HEK293 (cell line): Measurements from ENCODE around the gene CLIC3.

ENCODE experiments used
- CTCF ChIA-PET: fragments of 350-600 bp; formaldehyde crosslinking; extraction: SDS; loops from one replicate; lab custom pipeline; 2021; ENCODE audit warnings: antibody characterized with exemption; lab: Yijun Ruan, JAX
- POLR2A ChIA-PET: fragments of 300-600 bp; formaldehyde crosslinking; extraction: SDS; loops from one replicate; lab custom pipeline; 2020; ENCODE audit warnings: antibody characterized with exemption, inconsistent platforms; lab: Yijun Ruan, JAX
- H3K27ac ChIP-seq: fragments of 200-500 bp; sonication (Bioruptor generic); 2 replicates; pipeline ENCODE4 v1.5.1; 2014; ENCODE audit warnings: low read depth, low read length, control low read depth, inconsistent platforms; ENCODE audit errors: extremely low read depth
- H3K36me3 ChIP-seq, 2 experiments: fragments of 200-500 bp in 1 of 2; sonication (Bioruptor generic) in 1 of 2; 1 replicate in 1 of 2; 2 replicates in 1 of 2; pipeline ENCODE4 v1.5.1; 2014 to 2017; ENCODE audit warnings: inconsistent platforms in 2 of 2, low read length in 2 of 2; ENCODE audit not compliant: control insufficient read depth in 2 of 2, insufficient read depth in 1 of 2
- H3K4me1 ChIP-seq: fragments of 200-500 bp; sonication (Bioruptor generic); 2 replicates; pipeline ENCODE4 v1.5.1; 2014; ENCODE audit warnings: mild to moderate bottlenecking, low read length, inconsistent platforms; ENCODE audit not compliant: control insufficient read depth, insufficient read depth
- H3K4me3 ChIP-seq: 2 replicates; pipeline ENCODE4 v1.5.1; 2011; ENCODE audit warnings: low read depth, mild to moderate bottlenecking, control low read depth, low read length, moderate library complexity
- H3K9me3 ChIP-seq: fragments of 200-500 bp; sonication (Bioruptor generic); 2 replicates; pipeline ENCODE4 v1.5.1; 2014; ENCODE audit warnings: low read depth, low read length, inconsistent platforms; ENCODE audit not compliant: control insufficient read depth, insufficient read depth
- BCL11A ChIP-seq: fragments of 450-650 bp; formaldehyde crosslinking; IDR thresholded peaks from 2 replicates; pipeline ENCODE4 v1.5.1; 2016; ENCODE audit warnings: low read depth, missing biosample characterization, missing genetic modification characterization
- FEZF1 ChIP-seq: fragments of 450-650 bp; formaldehyde crosslinking; IDR thresholded peaks from 2 replicates; pipeline ENCODE4 v1.5.1; 2016; ENCODE audit warnings: missing biosample characterization, missing genetic modification characterization
- GLIS1 ChIP-seq: fragments of 450-650 bp; formaldehyde crosslinking; IDR thresholded peaks from 2 replicates; pipeline ENCODE4 v1.5.1; 2016; ENCODE audit warnings: missing biosample characterization, missing genetic modification characterization
- GLIS2 ChIP-seq: fragments of 450-650 bp; formaldehyde crosslinking; IDR thresholded peaks from 2 replicates; pipeline ENCODE4 v1.5.1; 2016; ENCODE audit warnings: missing biosample characterization, missing genetic modification characterization
- HOXA7 ChIP-seq: sonication (generic); formaldehyde crosslinking; IDR thresholded peaks from 2 replicates; pipeline ENCODE4 v1.8.1; 2022; ENCODE audit warnings: missing genetic modification reagents, borderline replicate concordance
- KLF7 ChIP-seq: fragments of 450-650 bp; formaldehyde crosslinking; IDR thresholded peaks from 2 replicates; pipeline ENCODE4 v1.5.1; 2016; ENCODE audit warnings: missing biosample characterization, missing genetic modification characterization, borderline replicate concordance
- SP2 ChIP-seq: fragments of 450-650 bp; formaldehyde crosslinking; IDR thresholded peaks from 2 replicates; pipeline ENCODE4 v1.5.1; 2016; ENCODE audit warnings: missing biosample characterization, missing genetic modification characterization
- WT1 ChIP-seq: fragments of 450-650 bp; formaldehyde crosslinking; IDR thresholded peaks from 2 replicates; pipeline ENCODE4 v1.5.1; 2016; ENCODE audit warnings: missing biosample characterization, missing genetic modification characterization
- ZBTB21 ChIP-seq: fragments of 450-650 bp; formaldehyde crosslinking; IDR thresholded peaks from 2 replicates; pipeline ENCODE4 v1.5.1; 2017; ENCODE audit warnings: missing biosample characterization, missing genetic modification characterization
- ZNF239 ChIP-seq: fragments of 450-650 bp; formaldehyde crosslinking; IDR thresholded peaks from 2 replicates; pipeline ENCODE4 v1.5.1; 2016; ENCODE audit warnings: missing biosample characterization, missing genetic modification characterization
- ZNF341 ChIP-seq: fragments of 450-650 bp; formaldehyde crosslinking; IDR thresholded peaks from 2 replicates; pipeline ENCODE4; 2016; ENCODE audit warnings: low read depth, missing biosample characterization, missing genetic modification characterization
- ZNF423 ChIP-seq: fragments of 450-650 bp; formaldehyde crosslinking; IDR thresholded peaks from 2 replicates; pipeline ENCODE4 v1.5.1; 2016; ENCODE audit warnings: missing biosample characterization, missing genetic modification characterization
- ZNF600 ChIP-seq: fragments of 450-650 bp; formaldehyde crosslinking; IDR thresholded peaks from 2 replicates; pipeline ENCODE4 v1.5.1; 2016; ENCODE audit warnings: missing biosample characterization, missing genetic modification characterization
- ZNF677 ChIP-seq: fragments of 450-650 bp; IDR thresholded peaks from 2 replicates; pipeline ENCODE4 v1.5.0; 2018; ENCODE audit warnings: missing biosample characterization, mild to moderate bottlenecking, missing genetic modification characterization, moderate library complexity
- ZNF707 ChIP-seq: fragments of 450-650 bp; formaldehyde crosslinking; IDR thresholded peaks from 2 replicates; pipeline ENCODE4 v1.5.1; 2016; ENCODE audit warnings: missing biosample characterization, missing genetic modification characterization
- ZNF843 ChIP-seq: fragments of 450-650 bp; formaldehyde crosslinking; IDR thresholded peaks from 2 replicates; pipeline ENCODE4 v1.5.1; 2016; ENCODE audit warnings: missing biosample characterization, missing genetic modification characterization
- TF ChIP-seq, protein P1 (sequence below): fragments of 450-650 bp; formaldehyde crosslinking; IDR thresholded peaks from 2 replicates; pipeline ENCODE4 v1.5.1; 2016; ENCODE audit warnings: missing biosample characterization, missing genetic modification characterization
- TF ChIP-seq, protein P2 (sequence below): fragments of 450-650 bp; formaldehyde crosslinking; IDR thresholded peaks from 2 replicates; pipeline ENCODE4 v1.5.1; 2016; ENCODE audit warnings: missing biosample characterization, missing genetic modification characterization
- TF ChIP-seq, protein P3 (sequence below): fragments of 450-650 bp; formaldehyde crosslinking; IDR thresholded peaks from 2 replicates; pipeline ENCODE4 v1.5.1; 2016; ENCODE audit warnings: missing biosample characterization, missing genetic modification characterization

Gene CLIC3

DNA sequence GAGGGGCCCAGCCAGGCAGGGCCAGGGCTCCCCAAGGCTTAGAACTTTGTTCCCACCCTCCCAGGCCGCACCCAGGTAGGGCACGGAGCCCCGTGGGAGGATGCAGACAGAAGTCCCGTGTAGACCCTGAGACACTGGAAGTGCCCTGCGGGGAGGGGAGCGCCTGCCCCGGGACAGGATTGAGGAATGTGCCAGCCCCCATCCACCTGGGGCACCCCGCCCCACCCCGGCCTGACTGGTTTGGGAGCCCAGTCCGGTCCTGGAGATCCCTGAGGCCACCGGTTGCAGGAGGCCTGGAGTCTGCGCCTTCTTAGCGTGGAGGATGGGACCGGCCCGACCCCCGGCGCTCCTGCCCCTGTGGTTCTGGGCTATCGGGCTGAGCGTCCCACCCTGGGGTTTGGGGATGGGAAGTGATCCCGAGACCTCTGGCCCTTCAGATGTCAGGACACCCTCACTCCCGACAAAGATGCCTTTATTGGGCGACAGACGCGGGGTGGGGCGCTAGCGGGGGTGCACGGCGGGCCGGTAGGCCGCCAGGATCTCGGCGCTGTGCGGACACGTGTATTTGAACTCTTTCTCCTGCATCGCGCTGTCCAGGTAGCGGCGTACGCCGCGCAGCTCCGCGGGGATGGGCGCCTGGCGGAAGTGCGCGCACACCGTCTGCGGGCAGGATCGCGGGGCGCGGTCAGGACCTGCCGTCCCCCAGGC is 2.0 kb downstream of the CLIC3 start:
- Histone ChIP-seq H3K4me1 (peaks cover 5% of the 10 kb centered on the region), H3K27ac (no peak overlapping the region), H3K36me3 (peaks cover 0 to 18% of the 10 kb centered on the region in 2 experiments; a peak in 1 of 3 replicates), H3K4me3 (no peak overlapping the region), H3K9me3 (no peaks in the 10 kb centered on the region)
- CTCF ChIA-PET = interaction anchor here (0.7 to 2.9 kb wide), 4 partner anchors 21 to 46 kb away, joined by 3 to 28 read pairs (median 14); no protein-coding TSS in a partner anchor
- POLR2A ChIA-PET = interaction anchor here (1.6 to 2.8 kb wide), 3 partner anchors 8 to 128 kb away, joined by 4 to 25 read pairs (median 24); partner anchors contain the start of gene EDF1
- TF ChIP-seq, protein P1, sequence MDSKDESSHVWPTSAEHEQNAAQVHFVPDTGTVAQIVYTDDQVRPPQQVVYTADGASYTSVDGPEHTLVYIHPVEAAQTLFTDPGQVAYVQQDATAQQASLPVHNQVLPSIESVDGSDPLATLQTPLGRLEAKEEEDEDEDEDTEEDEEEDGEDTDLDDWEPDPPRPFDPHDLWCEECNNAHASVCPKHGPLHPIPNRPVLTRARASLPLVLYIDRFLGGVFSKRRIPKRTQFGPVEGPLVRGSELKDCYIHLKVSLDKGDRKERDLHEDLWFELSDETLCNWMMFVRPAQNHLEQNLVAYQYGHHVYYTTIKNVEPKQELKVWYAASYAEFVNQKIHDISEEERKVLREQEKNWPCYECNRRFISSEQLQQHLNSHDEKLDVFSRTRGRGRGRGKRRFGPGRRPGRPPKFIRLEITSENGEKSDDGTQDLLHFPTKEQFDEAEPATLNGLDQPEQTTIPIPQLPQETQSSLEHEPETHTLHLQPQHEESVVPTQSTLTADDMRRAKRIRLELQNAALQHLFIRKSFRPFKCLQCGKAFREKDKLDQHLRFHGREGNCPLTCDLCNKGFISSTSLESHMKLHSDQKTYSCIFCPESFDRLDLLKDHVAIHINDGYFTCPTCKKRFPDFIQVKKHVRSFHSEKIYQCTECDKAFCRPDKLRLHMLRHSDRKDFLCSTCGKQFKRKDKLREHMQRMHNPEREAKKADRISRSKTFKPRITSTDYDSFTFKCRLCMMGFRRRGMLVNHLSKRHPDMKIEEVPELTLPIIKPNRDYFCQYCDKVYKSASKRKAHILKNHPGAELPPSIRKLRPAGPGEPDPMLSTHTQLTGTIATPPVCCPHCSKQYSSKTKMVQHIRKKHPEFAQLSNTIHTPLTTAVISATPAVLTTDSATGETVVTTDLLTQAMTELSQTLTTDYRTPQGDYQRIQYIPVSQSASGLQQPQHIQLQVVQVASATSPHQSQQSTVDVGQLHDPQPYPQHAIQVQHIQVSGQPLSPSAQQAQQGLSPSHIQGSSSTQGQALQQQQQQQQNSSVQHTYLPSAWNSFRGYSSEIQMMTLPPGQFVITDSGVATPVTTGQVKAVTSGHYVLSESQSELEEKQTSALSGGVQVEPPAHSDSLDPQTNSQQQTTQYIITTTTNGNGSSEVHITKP (tag by site-specific recombination) = no peak
- TF ChIP-seq, protein P2, sequence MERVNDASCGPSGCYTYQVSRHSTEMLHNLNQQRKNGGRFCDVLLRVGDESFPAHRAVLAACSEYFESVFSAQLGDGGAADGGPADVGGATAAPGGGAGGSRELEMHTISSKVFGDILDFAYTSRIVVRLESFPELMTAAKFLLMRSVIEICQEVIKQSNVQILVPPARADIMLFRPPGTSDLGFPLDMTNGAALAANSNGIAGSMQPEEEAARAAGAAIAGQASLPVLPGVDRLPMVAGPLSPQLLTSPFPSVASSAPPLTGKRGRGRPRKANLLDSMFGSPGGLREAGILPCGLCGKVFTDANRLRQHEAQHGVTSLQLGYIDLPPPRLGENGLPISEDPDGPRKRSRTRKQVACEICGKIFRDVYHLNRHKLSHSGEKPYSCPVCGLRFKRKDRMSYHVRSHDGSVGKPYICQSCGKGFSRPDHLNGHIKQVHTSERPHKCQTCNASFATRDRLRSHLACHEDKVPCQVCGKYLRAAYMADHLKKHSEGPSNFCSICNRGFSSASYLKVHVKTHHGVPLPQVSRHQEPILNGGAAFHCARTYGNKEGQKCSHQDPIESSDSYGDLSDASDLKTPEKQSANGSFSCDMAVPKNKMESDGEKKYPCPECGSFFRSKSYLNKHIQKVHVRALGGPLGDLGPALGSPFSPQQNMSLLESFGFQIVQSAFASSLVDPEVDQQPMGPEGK (tag by site-specific recombination) = 0 out of 2 replicates have a peak, but pooled peaks have one; percentile 5
- 0 out of 2 replicates have a peak, but pooled peaks have one; percentile 33 for TF ChIP-seq ZNF341 (tag by site-specific recombination)
- TF ChIP-seq, all 188 proteins: peak for 2

DNA sequence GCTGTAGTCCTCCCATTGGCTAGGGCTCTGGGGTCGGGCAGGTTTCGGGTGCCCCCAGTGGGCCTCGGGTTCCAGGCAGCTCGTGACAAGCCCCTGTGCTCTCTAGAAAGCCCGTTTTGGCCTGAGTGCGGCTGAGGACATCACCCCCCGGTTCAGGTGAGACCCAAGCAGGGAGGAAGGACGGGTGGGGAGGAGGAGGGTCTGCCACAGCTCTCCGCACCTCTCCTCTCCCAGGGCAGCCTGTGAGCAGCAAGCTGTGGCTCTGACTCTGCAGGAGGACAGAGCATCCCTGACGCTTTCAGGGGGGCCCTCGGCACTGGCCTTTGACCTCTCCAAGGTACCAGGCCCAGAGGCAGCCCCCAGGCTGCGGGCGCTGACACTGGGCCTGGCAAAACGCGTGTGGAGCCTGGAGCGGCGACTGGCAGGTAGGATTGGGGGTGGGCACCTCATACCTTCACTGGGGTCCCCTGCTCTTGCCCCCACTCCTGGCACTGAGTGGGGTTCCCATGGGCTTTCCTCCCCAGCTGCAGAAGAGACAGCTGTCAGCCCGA is 3.5 kb downstream of the CLIC3 start:
- Histone ChIP-seq H3K36me3 (peaks cover 0 to 18% of the 10 kb centered on the region in 2 experiments; a peak in 1 of 3 replicates), H3K27ac (peak overlapping the region; percentile 83), H3K4me1 (peaks cover 5% of the 10 kb centered on the region), H3K9me3 (no peaks in the 10 kb centered on the region), H3K4me3 (peak overlapping the region; percentile 72)
- ChIA-PET POLR2A (interaction anchor here (0.6 to 2.8 kb wide), 22 partner anchors 9 to 464 kb away, joined by 3 to 25 read pairs (median 5); partner anchors contain the start of genes EDF1, FBXW5, MAN1B1 and PTGDS), CTCF (interaction anchor here (0.7 to 2.9 kb wide), 9 partner anchors 12 to 206 kb away, joined by 3 to 28 read pairs (median 4); no protein-coding TSS in a partner anchor)
- TF ChIP-seq ZNF423 (no peak), SP2 (tag by site-specific recombination) (peak; percentile 6; the same call in 1 of the 2 replicates), HOXA7 (CRISPR knock-in tag) (no peak), GLIS1 (tag by site-specific recombination) (peak; percentile 9), KLF7 (0 out of 2 replicates have a peak, but pooled peaks have one; percentile 3), GLIS2 (tag by site-specific recombination) (peak; percentile 53), WT1 (tag by site-specific recombination) (0 out of 2 replicates have a peak, but pooled peaks have one; percentile 6), ZNF239 (tag by site-specific recombination) (no peak), FEZF1 (tag by site-specific recombination) (no peak), ZNF600 (tag by site-specific recombination) (peak; percentile 72; the same call in 1 of the 2 replicates), ZNF707 (tag by site-specific recombination) (0 out of 2 replicates have a peak, but pooled peaks have one; percentile 28), ZNF843 (tag by site-specific recombination) (no peak), BCL11A (tag by site-specific recombination) (0 out of 2 replicates have a peak, but pooled peaks have one; percentile 1), ZBTB21 (tag by site-specific recombination) (no peak), ZNF677 (no peak)
- TF ChIP-seq, protein P3, sequence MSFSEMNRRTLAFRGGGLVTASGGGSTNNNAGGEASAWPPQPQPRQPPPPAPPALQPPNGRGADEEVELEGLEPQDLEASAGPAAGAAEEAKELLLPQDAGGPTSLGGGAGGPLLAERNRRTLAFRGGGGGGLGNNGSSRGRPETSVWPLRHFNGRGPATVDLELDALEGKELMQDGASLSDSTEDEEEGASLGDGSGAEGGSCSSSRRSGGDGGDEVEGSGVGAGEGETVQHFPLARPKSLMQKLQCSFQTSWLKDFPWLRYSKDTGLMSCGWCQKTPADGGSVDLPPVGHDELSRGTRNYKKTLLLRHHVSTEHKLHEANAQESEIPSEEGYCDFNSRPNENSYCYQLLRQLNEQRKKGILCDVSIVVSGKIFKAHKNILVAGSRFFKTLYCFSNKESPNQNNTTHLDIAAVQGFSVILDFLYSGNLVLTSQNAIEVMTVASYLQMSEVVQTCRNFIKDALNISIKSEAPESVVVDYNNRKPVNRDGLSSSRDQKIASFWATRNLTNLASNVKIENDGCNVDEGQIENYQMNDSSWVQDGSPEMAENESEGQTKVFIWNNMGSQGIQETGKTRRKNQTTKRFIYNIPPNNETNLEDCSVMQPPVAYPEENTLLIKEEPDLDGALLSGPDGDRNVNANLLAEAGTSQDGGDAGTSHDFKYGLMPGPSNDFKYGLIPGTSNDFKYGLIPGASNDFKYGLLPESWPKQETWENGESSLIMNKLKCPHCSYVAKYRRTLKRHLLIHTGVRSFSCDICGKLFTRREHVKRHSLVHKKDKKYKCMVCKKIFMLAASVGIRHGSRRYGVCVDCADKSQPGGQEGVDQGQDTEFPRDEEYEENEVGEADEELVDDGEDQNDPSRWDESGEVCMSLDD (tag by site-specific recombination) = 0 out of 2 replicates have a peak, but pooled peaks have one; percentile 5
- TF ChIP-seq, protein P2 (tag by site-specific recombination) = peak; percentile 57; the same call in 1 of the 2 replicates
